Omental fat pad (tissue), 4 donors: ENCODE data around the gene DYRK1B. TPM values are rescaled to one million over a fixed set of nuclear protein-coding genes. Genes with fewer than 3 reads are reported as not detected.
A peak's percentile ranks its signal among the peaks of the same experiment; 100 is the strongest.

ENCODE experiments used
- ATAC-seq: fragments of 150-250 bp; one replicate; pipeline ENCODE4 v1.9.1; 2016; ENCODE audit warnings: mild to moderate bottlenecking, moderate library complexity; ENCODE audit not compliant: low FRiP score
- DNase-seq: peaks from one replicate; pipeline ENCODE4 v3.0.0-alpha.2; 2019; ENCODE audit warnings: low spot score
- CTCF ChIP-seq, 3 donors: fragments of 450-650 bp; IDR thresholded peaks; one replicate each; pipeline ENCODE4 v1.5.1; 2016 to 2017; ENCODE audit warnings: antibody characterized with exemption in 3 of 3, mild to moderate bottlenecking in 3 of 3, moderate library complexity in 2 of 3
- total RNA-seq, 4 donors: library from RNA; depleted of rRNA; stranded (reverse); fragments of >200 nt; gene quantifications; one replicate each; pipeline ENCODE4 v1.1.0, GENCODE V29; 2016

The DYRK1B gene
- total RNA-seq, 4 donors from 2014 or later: 4.6 to 9.9 (median 5.3) TPM

DNA sequence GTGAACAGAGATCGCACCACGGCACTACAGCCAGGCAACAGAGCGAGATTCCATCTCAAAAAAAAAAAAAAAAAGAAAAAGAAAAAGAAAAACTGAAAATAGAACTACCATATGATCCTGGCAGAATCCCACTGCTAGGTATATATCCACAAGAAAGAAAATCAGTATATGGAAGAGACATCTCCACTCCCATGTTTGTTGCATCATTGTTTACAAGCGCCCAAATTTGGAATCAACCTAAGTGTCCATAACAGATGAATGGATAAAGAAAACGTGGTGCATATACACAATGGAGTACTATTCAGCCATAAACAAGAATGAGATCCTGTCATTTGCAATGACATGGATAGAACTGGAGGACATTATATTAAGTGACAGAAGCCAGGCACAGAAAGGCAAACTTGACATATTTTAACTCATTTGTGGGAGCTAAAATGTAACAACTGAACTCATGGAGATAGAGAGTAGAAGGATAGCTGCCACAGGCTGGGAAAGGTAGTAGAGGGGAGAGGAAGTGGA lies 26.1 kb downstream of the DYRK1B start:
- no peak for DNase-seq
- TF ChIP-seq CTCF (IDR thresholded peaks at IDR 0.05): no peak
- ATAC-seq: no peak

- ATAC-seq (no peak), DNase-seq (no peak)
- TF ChIP-seq CTCF (IDR thresholded peaks at IDR 0.05): no peak
Observed at GRCh38 chr19:39805104-39805503, 28.9 kb downstream of the DYRK1B start.

DNA sequence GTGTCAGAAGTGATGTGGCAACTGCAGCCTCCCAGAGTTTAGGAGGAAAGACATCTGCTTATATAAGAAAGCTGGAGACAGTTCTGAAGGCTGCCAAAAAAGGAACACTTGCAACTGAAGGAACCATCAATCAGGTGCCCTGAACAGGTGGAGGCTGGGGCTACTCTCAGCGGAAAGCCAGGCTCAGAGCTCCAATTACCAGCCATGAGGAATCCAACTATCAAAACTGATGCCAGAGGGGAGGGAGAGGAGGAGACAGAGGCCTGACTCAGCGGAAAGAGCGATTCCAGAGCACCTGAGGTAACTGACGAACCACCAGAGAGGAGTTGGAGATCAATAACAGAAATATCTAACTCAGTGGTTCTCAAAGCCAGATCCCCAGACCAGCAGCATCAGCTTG lies 31.0 kb downstream of the DYRK1B start:
- no peak for TF ChIP-seq CTCF (IDR thresholded peaks at IDR 0.05)
- ATAC-seq: no peak
- no peak for DNase-seq

- ATAC-seq: no peak
- no peak for DNase-seq
- TF ChIP-seq CTCF (IDR thresholded peaks at IDR 0.05): no peak
Observed at GRCh38 chr19:39797083-39797482, 36.9 kb downstream of the DYRK1B start.

GRCh38 chr19:39796000-39796498 lies 37.9 kb downstream of the DYRK1B start:
- no peak for DNase-seq
- TF ChIP-seq CTCF (IDR thresholded peaks at IDR 0.05): no peak
- no peak for ATAC-seq

DNA sequence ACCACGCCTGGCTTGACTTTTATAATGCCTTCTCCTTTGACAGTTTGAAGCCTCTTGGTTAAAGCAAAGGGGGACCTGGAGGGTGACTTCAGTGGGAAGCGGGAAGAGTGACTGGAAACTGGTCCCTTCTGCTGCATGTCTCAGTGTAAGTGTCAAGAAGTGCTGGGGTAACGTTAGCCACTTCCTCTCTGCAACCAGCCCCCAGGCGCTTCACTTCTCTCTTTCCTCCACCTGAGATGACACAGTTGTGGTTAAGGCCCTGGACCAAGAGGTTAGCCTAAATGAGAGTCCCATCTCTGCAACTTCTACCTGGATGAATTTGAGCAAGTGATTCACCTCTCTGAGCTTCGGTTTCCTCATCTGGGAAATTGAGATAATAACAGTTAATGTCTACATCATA lies 39.0 kb downstream of the DYRK1B start:
- TF ChIP-seq CTCF (IDR thresholded peaks at IDR 0.05): no peak
- no peak for ATAC-seq
- no peak for DNase-seq

DNA sequence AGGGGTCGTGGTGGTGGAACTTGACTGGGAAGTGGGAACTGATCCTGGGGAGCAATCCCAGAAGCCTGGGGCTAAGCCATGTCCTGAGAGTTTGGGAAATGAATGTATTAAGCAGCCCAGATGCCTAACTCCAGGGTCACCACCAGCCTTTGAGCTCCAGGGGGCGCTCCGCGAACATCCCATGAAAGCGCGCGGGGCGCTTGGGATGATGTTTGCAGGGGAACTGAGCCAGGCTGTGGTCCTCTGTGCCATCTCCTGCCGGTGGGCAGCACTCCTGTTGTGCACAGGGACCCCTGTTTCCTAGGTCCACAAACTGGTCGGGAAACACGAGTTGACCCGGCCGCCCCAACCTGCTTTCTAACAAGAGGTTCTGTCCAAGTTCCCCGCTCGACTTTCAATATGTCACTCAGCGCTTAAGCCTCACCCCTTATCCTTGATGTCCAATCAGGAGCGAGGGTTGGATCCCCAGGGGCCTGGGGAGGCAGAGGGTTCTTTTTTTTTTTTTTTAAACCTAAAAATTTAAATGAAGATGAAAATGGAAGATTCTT lies 40.9 kb downstream of the DYRK1B start:
- DNase-seq: peak; percentile 65
- peak; percentile 96 for ATAC-seq
- TF ChIP-seq CTCF (IDR thresholded peaks at IDR 0.05): peak in 1 of 3 donors; percentile 68
